Ishikawa (cell line): Measurements from ENCODE around the gene SLC39A5.
A peak's percentile ranks its signal among the peaks of the same experiment; 100 is the strongest.

ENCODE experiments used
- CEBPB ChIP-seq: IDR thresholded peaks from 2 replicates; pipeline ENCODE4 v1.6.1; 2012
- CREB1 ChIP-seq: IDR thresholded peaks from 2 replicates; pipeline ENCODE4 v1.6.1; 2012; ENCODE audit warnings: low read depth
- EGR1 ChIP-seq: IDR thresholded peaks from 2 replicates; pipeline ENCODE4 v1.6.1; 2012
- EP300 ChIP-seq: IDR thresholded peaks from 2 replicates; pipeline ENCODE4 v1.6.1; 2012; ENCODE audit warnings: borderline replicate concordance
- FOXM1 ChIP-seq: IDR thresholded peaks from 2 replicates; pipeline ENCODE4 v1.6.1; 2012; ENCODE audit warnings: low read depth, borderline replicate concordance
- MAX ChIP-seq: IDR thresholded peaks from 2 replicates; pipeline ENCODE4 v1.6.1; 2012
- NFIC ChIP-seq: IDR thresholded peaks from 2 replicates; pipeline ENCODE4 v1.6.1; 2012
- RAD21 ChIP-seq: IDR thresholded peaks from 2 replicates; pipeline ENCODE4 v1.6.1; 2012; ENCODE audit warnings: low read depth
- REST ChIP-seq: IDR thresholded peaks from 2 replicates; pipeline ENCODE4 v1.6.1; 2012; ENCODE audit warnings: low read depth, mild to moderate bottlenecking
- TAF1 ChIP-seq: IDR thresholded peaks from 2 replicates; pipeline ENCODE4 v1.6.1; 2012; ENCODE audit warnings: low read depth, mild to moderate bottlenecking
- TCF12 ChIP-seq: IDR thresholded peaks from 2 replicates; pipeline ENCODE4 v1.6.1; 2012; ENCODE audit warnings: low read depth
- TEAD4 ChIP-seq: IDR thresholded peaks from 2 replicates; pipeline ENCODE4 v1.6.1; 2012
- USF1 ChIP-seq: IDR thresholded peaks from 2 replicates; pipeline ENCODE4 v1.6.1; 2012
- YY1 ChIP-seq: IDR thresholded peaks from 2 replicates; pipeline ENCODE4 v1.6.1; 2012; ENCODE audit warnings: low read depth
- ZBTB7A ChIP-seq: IDR thresholded peaks from 2 replicates; pipeline ENCODE4 v1.6.1; 2012; ENCODE audit warnings: low read depth

Gene SLC39A5

GRCh38 chr12:56262955-56263354 is 33.1 kb downstream of the SLC39A5 start:
- TF ChIP-seq RAD21, result peak; percentile 15; the same call in 1 of the 2 replicates

GRCh38 chr12:56266693-56267442 is 37.0 kb downstream of the SLC39A5 start, which contains the start of gene COQ10A:
Gene COQ10A (plus strand): TSS chr12:56266942. CDS start chr12:56267119, 177 bp downstream.
- no peak for TF ChIP-seq CEBPB
- TF ChIP-seq FOXM1, result no peak
- 0 out of 2 replicates have a peak, but pooled peaks have one; percentile 18 for TF ChIP-seq YY1
- no peak; the same call in 1 of the 2 replicates for TF ChIP-seq NFIC
- TF ChIP-seq ZBTB7A, result peak; percentile 99
- TF ChIP-seq EGR1, result no peak
- TF ChIP-seq EP300, result peak; percentile 8; the same call in 1 of the 2 replicates
- peak; percentile 53 for TF ChIP-seq CREB1
- TF ChIP-seq TCF12, result peak; percentile 49
- peak; percentile 35; the same call in 1 of the 2 replicates for TF ChIP-seq RAD21
- peak; percentile 84 for TF ChIP-seq MAX
- TF ChIP-seq TAF1, result peak; percentile 85

GRCh38 chr12:56267443-56268071 is 37.7 kb downstream of the SLC39A5 start:
- no peak for TF ChIP-seq ZBTB7A
- TF ChIP-seq MAX, result no peak

GRCh38 chr12:56271031-56271430 is 41.2 kb downstream of the SLC39A5 start:
- TF ChIP-seq EP300 (no peak), FOXM1 (no peak), REST (no peak), TAF1 (no peak), YY1 (no peak), CREB1 (no peak), NFIC (no peak), RAD21 (peak; percentile 23; the same call in 1 of the 2 replicates)

GRCh38 chr12:56274299-56274698 is 44.4 kb downstream of the SLC39A5 start:
- TF ChIP-seq ZBTB7A (no peak), REST (no peak), MAX (no peak), RAD21 (no peak), EP300 (no peak), TEAD4 (no peak), TCF12 (no peak), YY1 (no peak), FOXM1 (no peak), USF1 (no peak), CREB1 (no peak), EGR1 (no peak), TAF1 (no peak), CEBPB (no peak), NFIC (no peak)

GRCh38 chr12:56278905-56279304 is 49.1 kb downstream of the SLC39A5 start:
- TF ChIP-seq USF1, result no peak
- TF ChIP-seq NFIC, result no peak
- no peak for TF ChIP-seq MAX
- TF ChIP-seq TAF1, result no peak
- no peak for TF ChIP-seq CREB1
- TF ChIP-seq CEBPB, result no peak
- TF ChIP-seq REST, result no peak
- TF ChIP-seq ZBTB7A, result no peak
- TF ChIP-seq TEAD4, result no peak
- TF ChIP-seq TCF12, result no peak
- TF ChIP-seq YY1, result no peak
- TF ChIP-seq EP300, result no peak
- no peak for TF ChIP-seq FOXM1
